HepG2 (cell line): ENCODE measurements around the gene SNX18. TPM values are rescaled to one million over a fixed set of nuclear protein-coding genes. Genes with fewer than 3 reads are reported as not detected.
A peak's percentile ranks its signal among the peaks of the same experiment; 100 is the strongest.

ENCODE experiments used
- ATAC-seq: fragments of 200-7000 bp; cut with Tn5 transposase; 3 replicates; pipeline ENCODE4 v1.9.1; 2020; ENCODE audit warnings: mild to moderate bottlenecking, moderate library complexity
- BruUV-seq: library from RNA; stranded (reverse); fragments of 400-500 nt; replicated peaks from 2 replicates; lab custom pipeline; 2021; lab: Mats Ljungman, UMichigan
- CTCF ChIA-PET: fragments of 300-600 bp; formaldehyde crosslinking; extraction: SDS; loops from one replicate; lab custom pipeline; 2021; ENCODE audit warnings: low total read pairs, inconsistent platforms, low intra/inter-chr PET ratio; lab: Yijun Ruan, JAX
- POLR2A ChIA-PET: fragments of 350-600 bp; sonication (Branson Sonifier 250); formaldehyde crosslinking; loops from one replicate; lab custom pipeline; 2020; ENCODE audit warnings: antibody characterized with exemption, inconsistent platforms; lab: Yijun Ruan, JAX
- DNase-seq: peaks from one replicate; pipeline ENCODE4 v3.0.0-alpha.2; 2015; ENCODE audit warnings: low spot score
- FAIRE-seq: peaks from 3 replicates; lab custom pipeline; 2011; peaks lifted over from hg19 to GRCh38; lab: Jason Lieb, UNC
- H2AFZ ChIP-seq: one replicate; pipeline ENCODE4 v1.6.1; 2011; ENCODE audit warnings: low read length, inconsistent platforms
- H3K27ac ChIP-seq: fragments of 300-600 bp; 3 replicates; pipeline ENCODE4 v1.8.0; 2011; ENCODE audit warnings: mixed run types, mild to moderate bottlenecking, mixed read lengths, low read length, inconsistent platforms; ENCODE audit not compliant: insufficient read depth; ENCODE audit errors: extremely low read length
- H3K27me3 ChIP-seq, 2 experiments: fragments of 200-600 bp in 1 of 2; 2 replicates in 1 of 2; 3 replicates in 1 of 2; pipeline versions ENCODE4 v1.6.0 to v1.8.0; 2011; ENCODE audit warnings: low read length in 2 of 2, mild to moderate bottlenecking in 2 of 2, moderate library complexity in 2 of 2, inconsistent platforms in 1 of 2; ENCODE audit not compliant: insufficient read depth in 2 of 2, control insufficient read depth in 1 of 2
- H3K36me3 ChIP-seq, 2 experiments: fragments of 200-600 bp in 1 of 2; replicated peaks in 1 of 2; 2 replicates in 1 of 2; 3 replicates in 1 of 2; pipeline versions ENCODE4 v1.5.1 to v1.8.0; 2011; ENCODE audit warnings: low read length in 2 of 2, inconsistent platforms in 1 of 2; ENCODE audit not compliant: insufficient read depth in 2 of 2, control insufficient read depth in 1 of 2
- H3K4me1 ChIP-seq: 2 replicates; pipeline ENCODE4 v1.5.1; 2012; ENCODE audit warnings: low read length, inconsistent platforms; ENCODE audit not compliant: insufficient read depth
- H3K4me2 ChIP-seq: 2 replicates; pipeline ENCODE4 v1.6.0; 2011; ENCODE audit warnings: low read depth, low read length, inconsistent platforms
- H3K4me3 ChIP-seq, 3 experiments: fragments of 200-600 bp in 1 of 3; sonication (generic), shearing (Covaris generic) in 1 of 3; replicated peaks in 1 of 3; 2 replicates each; pipeline ENCODE4 v1.5.1; 2011 to 2016; ENCODE audit warnings: low read length in 3 of 3, inconsistent platforms in 2 of 3, low read depth in 2 of 3, mild to moderate bottlenecking in 2 of 3, control low read depth in 1 of 3, mixed read lengths in 1 of 3; ENCODE audit not compliant: insufficient read depth in 1 of 3
- H3K79me2 ChIP-seq: one replicate; pipeline ENCODE4 v1.6.1; 2011; ENCODE audit warnings: low read length, inconsistent platforms; ENCODE audit not compliant: insufficient read depth
- H3K9ac ChIP-seq: 2 replicates; pipeline ENCODE4 v1.6.0; 2011; ENCODE audit warnings: mild to moderate bottlenecking, low read depth, low read length, inconsistent platforms; ENCODE audit not compliant: insufficient read depth
- H3K9me3 ChIP-seq: 2 replicates; pipeline ENCODE4 v1.5.1; 2012; ENCODE audit warnings: mild to moderate bottlenecking, low read length
- H4K20me1 ChIP-seq: 2 replicates; pipeline ENCODE4 v1.6.0; 2011; ENCODE audit warnings: inconsistent platforms, mild to moderate bottlenecking, low read length, moderate library complexity; ENCODE audit not compliant: insufficient read depth
- CCAR2 ChIP-seq: fragments of 200-400 bp; formaldehyde crosslinking; optimal IDR thresholded peaks from 2 replicates; pipeline ENCODE3; 2018; ENCODE audit warnings: low read depth, mild to moderate bottlenecking, low read length, moderate library complexity
- CENPX ChIP-seq: sonication (generic); formaldehyde crosslinking; IDR thresholded peaks from 2 replicates; pipeline ENCODE4 v1.9.0; 2021; ENCODE audit warnings: mild to moderate bottlenecking, missing genetic modification reagents, moderate library complexity
- EZH2 ChIP-seq: conservative IDR thresholded peaks from 2 replicates; pipeline ENCODE4 v1.6.1; 2012; ENCODE audit warnings: mild to moderate bottlenecking, low read depth, low read length, moderate library complexity
- HNF4G ChIP-seq, 2 experiments: sonication (generic) in 1 of 2; formaldehyde crosslinking in 1 of 2; IDR thresholded peaks; 2 replicates each; pipeline versions ENCODE4 v1.4.0 to v1.6.1; 2011 to 2020; ENCODE audit warnings: borderline replicate concordance in 2 of 2, low read depth in 2 of 2, mild to moderate bottlenecking in 2 of 2, low read length in 1 of 2, missing genetic modification reagents in 1 of 2, moderate library complexity in 1 of 2
- RCOR2 ChIP-seq: IDR thresholded peaks from 2 replicates; pipeline ENCODE4 v1.6.1; 2016; ENCODE audit warnings: missing biosample characterization, missing genetic modification reagents
- REL ChIP-seq: sonication (generic); formaldehyde crosslinking; conservative IDR thresholded peaks from 2 replicates; pipeline ENCODE4 v1.8.0; 2022; ENCODE audit warnings: mild to moderate bottlenecking, missing genetic modification reagents, moderate library complexity
- SRSF4 ChIP-seq: fragments of 200-400 bp; formaldehyde crosslinking; IDR thresholded peaks from one replicate; pipeline ENCODE4 v1.6.1; 2018; ENCODE audit warnings: mild to moderate bottlenecking, low read depth, low read length, moderate library complexity; ENCODE audit not compliant: poor library complexity, severe bottlenecking
- YEATS4 ChIP-seq: sonication (generic); formaldehyde crosslinking; IDR thresholded peaks from 2 replicates; pipeline ENCODE4 v1.4.0; 2020; ENCODE audit warnings: missing genetic modification reagents, borderline replicate concordance
- ZFX ChIP-seq: sonication (generic); formaldehyde crosslinking; IDR thresholded peaks from 2 replicates; pipeline ENCODE4 v1.4.0; 2020; ENCODE audit warnings: mild to moderate bottlenecking, low read depth, missing genetic modification reagents, moderate library complexity
- ZNF224 ChIP-seq: sonication (generic); formaldehyde crosslinking; IDR thresholded peaks from 2 replicates; pipeline ENCODE4 v1.5.0; 2020; ENCODE audit warnings: mild to moderate bottlenecking, missing genetic modification reagents
- ZNF543 ChIP-seq: sonication (generic); formaldehyde crosslinking; IDR thresholded peaks from 2 replicates; pipeline ENCODE4 v1.4.0; 2020; ENCODE audit warnings: mild to moderate bottlenecking, missing genetic modification reagents
- ZNF564 ChIP-seq: sonication (generic); formaldehyde crosslinking; IDR thresholded peaks from 2 replicates; pipeline ENCODE4 v1.8.1; 2023; ENCODE audit warnings: mild to moderate bottlenecking, missing genetic modification reagents
- ZNF773 ChIP-seq: sonication (generic); formaldehyde crosslinking; IDR thresholded peaks from 2 replicates; pipeline ENCODE4 v1.4.0; 2020; ENCODE audit warnings: missing genetic modification reagents, borderline replicate concordance
- WGBS: methylation state at CpG from one replicate; pipeline ENCODE4 v1.1.6; 2017; ENCODE audit warnings: low lambda C conversion rate; 5-methylcytosine and 5-hydroxymethylcytosine counted together
- in situ Hi-C: cut with HindIII; loops from 2 replicates; pipeline ENCODE4 v1.10.0; 2017; ENCODE audit warnings: low pct_unique_long_range_greater_than_20kb; ENCODE audit not compliant: extremely low pct_ligation_motif_present
- intact Hi-C: fragments of 100-400 bp; cut with micrococcal nuclease; formaldehyde crosslinking; loops from one replicate; pipeline ENCODE4 v1.10.0; 2022; ENCODE audit not compliant: unreplicated experiment
- polyA plus RNA-seq, 8 experiments: library from polyadenylated mRNA; depleted of rRNA in 3 of 8; stranded (reverse) in 7 of 8; unstranded in 1 of 8; fragments of >200 nt; fragmentation: Illumina TruSeq in 4 of 8; extraction: Trizol in 4 of 8; gene quantifications; 2 replicates each; pipeline versions ENCODE4 v1.2.1 to v1.2.3, GENCODE V29; 2011 to 2016; ENCODE audit warnings: low read depth in 4 of 8, missing spikeins in 1 of 8, mixed read lengths in 1 of 8; ENCODE audit not compliant: insufficient read depth in 1 of 8
- total RNA-seq, 5 experiments: library from RNA; depleted of rRNA; stranded (reverse); fragments of >200 nt; fragmentation: Illumina TruSeq; extraction: Trizol; gene quantifications; 2 replicates each; pipeline ENCODE4 v1.2.3, GENCODE V29; 2016; ENCODE audit warnings: low read depth in 1 of 5
- TF ChIP-seq, protein P1 (sequence below): IDR thresholded peaks from 2 replicates; pipeline ENCODE4 v1.6.1; 2016; ENCODE audit warnings: mild to moderate bottlenecking
- TF ChIP-seq, protein P2 (sequence below): IDR thresholded peaks from 2 replicates; pipeline ENCODE4 v1.6.1; 2018; ENCODE audit warnings: missing genetic modification reagents
- TF ChIP-seq, protein P3 (sequence below): sonication (generic); formaldehyde crosslinking; IDR thresholded peaks from 2 replicates; pipeline ENCODE4 v1.8.0; 2022; ENCODE audit warnings: mild to moderate bottlenecking, missing genetic modification reagents

Gene SNX18
- total and polyA plus RNA-seq, 2 of the 13 experiments (the other 11 are each of a cell fraction or from before 2014, with no cell fraction given) = 2.3 to 6.2 TPM

DNA sequence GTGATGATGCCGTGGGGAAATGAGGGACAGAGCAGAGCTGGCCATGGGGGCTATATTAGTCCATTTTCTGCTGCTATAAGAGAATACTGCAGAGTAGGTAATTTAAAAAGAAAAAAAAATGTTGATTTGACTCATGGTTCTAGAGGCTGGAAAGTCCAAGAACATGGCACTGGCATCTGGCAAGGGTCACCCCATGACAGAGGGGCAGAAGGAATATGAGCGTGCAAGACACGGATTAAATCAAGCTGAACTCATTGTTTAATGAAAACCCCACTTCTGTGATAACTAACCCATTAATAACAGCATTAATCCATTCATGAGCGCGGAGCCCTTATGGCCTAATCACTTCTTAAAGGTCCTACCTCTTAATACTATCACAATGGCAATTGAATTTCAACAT is 68.8 kb downstream of the SNX18 start:
- no TSS peak for BruUV-seq
- DNase-seq (no peak), ATAC-seq (no peak), FAIRE-seq (no peak)
- Histone ChIP-seq H3K4me1 (no peaks in the 10 kb centered on the region), H3K79me2 (no peaks in the 10 kb centered on the region), H2AFZ (no peak overlapping the region), H4K20me1 (no peaks in the 10 kb centered on the region), H3K4me2 (no peak overlapping the region), H3K27me3 (no peaks in the 10 kb centered on the region), H3K4me3 (no peak overlapping the region), H3K36me3 (no peaks in the 10 kb centered on the region), H3K9me3 (no peaks in the 10 kb centered on the region; the same call in 1 of the 2 replicates), H3K27ac (no peak overlapping the region), H3K9ac (no peak overlapping the region)
- POLR2A ChIA-PET = no interaction called here
- CTCF ChIA-PET = no interaction called here
- TF ChIP-seq REL (no peak), HNF4G (IDR thresholded peaks at IDR 0.05; ENCODE audit: borderline replicate concordance, low read depth, low read length) (no peak), HNF4G (CRISPR knock-in tag; IDR thresholded peaks at IDR 0.05; ENCODE audit: borderline replicate concordance, low read depth) (no peak), ZNF564 (CRISPR knock-in tag) (peak; percentile 93; the same call in 1 of the 2 replicates)
- in situ Hi-C loops (no loop called here), intact Hi-C loops (no loop called here)
- 58% methylated on average over 5 of the region's 5 CpGs for WGBS

DNA sequence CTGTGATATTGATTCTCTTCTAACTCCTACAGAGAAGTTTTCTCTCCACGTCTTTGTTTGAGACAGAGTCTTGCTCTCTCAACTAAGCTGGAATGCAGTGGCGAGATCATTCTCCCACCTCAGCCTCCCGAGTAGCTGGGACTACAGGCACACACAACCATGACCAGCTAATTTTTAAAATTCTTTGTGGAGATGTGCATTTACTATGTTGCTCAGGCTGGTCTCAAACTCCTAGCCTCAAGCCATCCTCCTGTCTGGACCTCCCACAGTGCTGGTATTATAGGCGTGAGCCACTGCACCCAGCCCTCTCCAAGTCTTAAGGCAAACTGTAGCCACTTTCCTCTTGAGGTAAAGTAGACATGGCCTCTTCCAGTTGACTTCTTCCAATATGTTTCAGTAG is 72.2 kb downstream of the SNX18 start:
- no peak overlapping the region for H3K4me3 ChIP-seq
- in situ Hi-C loops (no loop called here), intact Hi-C loops (no loop called here)
- POLR2A ChIA-PET = no interaction called here
- DNase-seq = no peak
- H3K4me2 ChIP-seq = no peak overlapping the region
- ATAC-seq = no peak
- H3K4me1 ChIP-seq = no peaks in the 10 kb centered on the region
- H3K36me3 ChIP-seq = no peaks in the 10 kb centered on the region
- BruUV-seq = no TSS peak
- WGBS = 62% methylated on average over 4 of the region's 4 CpGs
- CTCF ChIA-PET = no interaction called here
- no peaks in the 10 kb centered on the region for H3K27me3 ChIP-seq
- H3K27ac ChIP-seq = no peak overlapping the region
- H3K9ac ChIP-seq = no peak overlapping the region
- H3K9me3 ChIP-seq = no peaks in the 10 kb centered on the region; the same call in 1 of the 2 replicates
- H3K79me2 ChIP-seq = no peaks in the 10 kb centered on the region
- H2AFZ ChIP-seq = no peak overlapping the region
- FAIRE-seq = no peak
- no peaks in the 10 kb centered on the region for H4K20me1 ChIP-seq
- no peak for TF ChIP-seq CCAR2
- TF ChIP-seq ZNF773 (CRISPR knock-in tag) = no peak
- no peak for TF ChIP-seq CENPX (CRISPR knock-in tag)
- no peak for TF ChIP-seq RCOR2 (CRISPR knock-in tag)
- no peak for TF ChIP-seq SRSF4
- TF ChIP-seq, protein P1, sequence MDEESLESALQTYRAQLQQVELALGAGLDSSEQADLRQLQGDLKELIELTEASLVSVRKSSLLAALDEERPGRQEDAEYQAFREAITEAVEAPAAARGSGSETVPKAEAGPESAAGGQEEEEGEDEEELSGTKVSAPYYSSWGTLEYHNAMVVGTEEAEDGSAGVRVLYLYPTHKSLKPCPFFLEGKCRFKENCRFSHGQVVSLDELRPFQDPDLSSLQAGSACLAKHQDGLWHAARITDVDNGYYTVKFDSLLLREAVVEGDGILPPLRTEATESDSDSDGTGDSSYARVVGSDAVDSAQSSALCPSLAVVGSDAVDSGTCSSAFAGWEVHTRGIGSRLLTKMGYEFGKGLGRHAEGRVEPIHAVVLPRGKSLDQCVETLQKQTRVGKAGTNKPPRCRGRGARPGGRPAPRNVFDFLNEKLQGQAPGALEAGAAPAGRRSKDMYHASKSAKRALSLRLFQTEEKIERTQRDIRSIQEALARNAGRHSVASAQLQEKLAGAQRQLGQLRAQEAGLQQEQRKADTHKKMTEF = no peak
- TF ChIP-seq, protein P2, sequence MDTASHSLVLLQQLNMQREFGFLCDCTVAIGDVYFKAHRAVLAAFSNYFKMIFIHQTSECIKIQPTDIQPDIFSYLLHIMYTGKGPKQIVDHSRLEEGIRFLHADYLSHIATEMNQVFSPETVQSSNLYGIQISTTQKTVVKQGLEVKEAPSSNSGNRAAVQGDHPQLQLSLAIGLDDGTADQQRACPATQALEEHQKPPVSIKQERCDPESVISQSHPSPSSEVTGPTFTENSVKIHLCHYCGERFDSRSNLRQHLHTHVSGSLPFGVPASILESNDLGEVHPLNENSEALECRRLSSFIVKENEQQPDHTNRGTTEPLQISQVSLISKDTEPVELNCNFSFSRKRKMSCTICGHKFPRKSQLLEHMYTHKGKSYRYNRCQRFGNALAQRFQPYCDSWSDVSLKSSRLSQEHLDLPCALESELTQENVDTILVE (CRISPR knock-in tag) = no peak
- TF ChIP-seq, protein P3, sequence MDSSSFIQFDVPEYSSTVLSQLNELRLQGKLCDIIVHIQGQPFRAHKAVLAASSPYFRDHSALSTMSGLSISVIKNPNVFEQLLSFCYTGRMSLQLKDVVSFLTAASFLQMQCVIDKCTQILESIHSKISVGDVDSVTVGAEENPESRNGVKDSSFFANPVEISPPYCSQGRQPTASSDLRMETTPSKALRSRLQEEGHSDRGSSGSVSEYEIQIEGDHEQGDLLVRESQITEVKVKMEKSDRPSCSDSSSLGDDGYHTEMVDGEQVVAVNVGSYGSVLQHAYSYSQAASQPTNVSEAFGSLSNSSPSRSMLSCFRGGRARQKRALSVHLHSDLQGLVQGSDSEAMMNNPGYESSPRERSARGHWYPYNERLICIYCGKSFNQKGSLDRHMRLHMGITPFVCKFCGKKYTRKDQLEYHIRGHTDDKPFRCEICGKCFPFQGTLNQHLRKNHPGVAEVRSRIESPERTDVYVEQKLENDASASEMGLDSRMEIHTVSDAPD = no peak
- no peak for TF ChIP-seq ZNF224 (CRISPR knock-in tag)
- TF ChIP-seq EZH2 = no peak
- TF ChIP-seq ZFX (CRISPR knock-in tag) = no peak
- no peak for TF ChIP-seq YEATS4
- TF ChIP-seq ZNF543 (CRISPR knock-in tag) = no peak
